DOHH2 (cell line): ENCODE data around the gene TLE5.

Experiments
- H3F3A ChIP-seq: fragments of 200-600 bp; sonication (generic), shearing (Covaris generic); 2 replicates; pipeline ENCODE4 v1.6.0; 2016; ENCODE audit warnings: antibody characterized with exemption, mild to moderate bottlenecking; ENCODE audit not compliant: control insufficient read depth, insufficient read depth
- H3K27ac ChIP-seq: fragments of 200-600 bp; sonication (generic); 2 replicates; pipeline ENCODE4 v1.5.1; 2014; ENCODE audit warnings: low read depth, mild to moderate bottlenecking, low read length, moderate library complexity
- H3K27me3 ChIP-seq: fragments of 200-600 bp; sonication (generic); 2 replicates; pipeline ENCODE4 v1.6.1; 2014; ENCODE audit warnings: mild to moderate bottlenecking, low read length, mixed read lengths; ENCODE audit not compliant: control insufficient read depth
- H3K36me3 ChIP-seq: fragments of 200-600 bp; sonication (generic); 2 replicates; pipeline ENCODE4 v1.6.1; 2014; ENCODE audit warnings: mild to moderate bottlenecking, low read length, moderate library complexity, mixed read lengths; ENCODE audit not compliant: control insufficient read depth
- H3K4me1 ChIP-seq: fragments of 200-600 bp; sonication (generic); 2 replicates; pipeline ENCODE4 v1.6.1; 2014; ENCODE audit warnings: mild to moderate bottlenecking, low read length, mixed read lengths; ENCODE audit not compliant: control insufficient read depth
- H3K4me2 ChIP-seq: fragments of 200-600 bp; sonication (generic); 2 replicates; pipeline ENCODE4 v1.6.0; 2014; ENCODE audit warnings: mild to moderate bottlenecking, low read length, moderate library complexity
- H3K4me3 ChIP-seq: fragments of 200-600 bp; sonication (generic); 2 replicates; pipeline ENCODE4 v1.5.1; 2014; ENCODE audit warnings: mild to moderate bottlenecking, low read length, mixed read lengths
- H3K79me2 ChIP-seq: fragments of 200-600 bp; sonication (generic); 2 replicates; pipeline ENCODE4 v1.6.1; 2014; ENCODE audit warnings: mild to moderate bottlenecking, low read length, mixed read lengths; ENCODE audit not compliant: control insufficient read depth
- H3K9me2 ChIP-seq: fragments of 200-600 bp; sonication (generic); replicated peaks from 2 replicates; pipeline ENCODE4 v1.6.1; 2014; ENCODE audit warnings: mild to moderate bottlenecking, low read length, mixed read lengths; ENCODE audit not compliant: control insufficient read depth
- H3K9me3 ChIP-seq: fragments of 200-600 bp; sonication (generic); 2 replicates; pipeline ENCODE4 v1.6.1; 2014; ENCODE audit warnings: antibody characterized with exemption, low read length, mixed read lengths; ENCODE audit not compliant: control insufficient read depth, insufficient read depth
- H4K20me1 ChIP-seq: fragments of 200-600 bp; sonication (generic); 2 replicates; pipeline ENCODE4 v1.6.0; 2014; ENCODE audit warnings: low read depth, mild to moderate bottlenecking, antibody characterized with exemption, low read length, moderate library complexity; ENCODE audit not compliant: control insufficient read depth, insufficient read depth
- EZH2phosphoT487 ChIP-seq: fragments of 200-600 bp; sonication (generic); IDR thresholded peaks from 2 replicates; pipeline ENCODE4 v1.6.1; 2017; ENCODE audit warnings: borderline replicate concordance, mild to moderate bottlenecking, antibody characterized with exemption, low read length, moderate library complexity, mixed read lengths
- TF ChIP-seq, protein P1 (sequence below): fragments of 200-600 bp; sonication (generic); IDR thresholded peaks from one replicate; pipeline ENCODE4 v1.5.1; 2014; ENCODE audit warnings: antibody characterized with exemption, mild to moderate bottlenecking, low read depth, low read length; ENCODE audit not compliant: poor library complexity, severe bottlenecking

The TLE5 gene

DNA sequence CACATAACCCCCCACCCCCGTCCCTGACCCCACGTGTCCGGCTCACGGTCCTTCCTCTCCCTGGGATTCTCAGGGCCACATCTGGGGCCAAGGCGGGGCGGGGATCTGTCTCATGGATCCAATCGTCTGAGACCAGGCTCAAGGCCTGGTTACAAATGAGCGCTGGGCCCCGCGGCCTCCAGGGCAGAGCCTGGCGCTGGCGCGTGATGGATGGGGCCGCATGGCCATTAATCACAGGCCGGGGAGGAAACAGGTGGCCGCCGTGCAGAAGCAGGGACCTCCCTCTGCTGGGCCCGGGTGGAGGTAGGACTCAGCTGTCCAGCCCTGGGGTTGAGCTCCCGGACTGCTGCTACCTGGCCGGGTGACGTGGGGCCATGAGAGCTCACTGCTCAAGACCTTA lies 5.8 kb upstream of the TLE5 start:
- H3K27me3 ChIP-seq: no peaks in the 10 kb centered on the region
- peaks cover 69% of the 10 kb centered on the region for H3K4me1 ChIP-seq
- TF ChIP-seq, protein P1, sequence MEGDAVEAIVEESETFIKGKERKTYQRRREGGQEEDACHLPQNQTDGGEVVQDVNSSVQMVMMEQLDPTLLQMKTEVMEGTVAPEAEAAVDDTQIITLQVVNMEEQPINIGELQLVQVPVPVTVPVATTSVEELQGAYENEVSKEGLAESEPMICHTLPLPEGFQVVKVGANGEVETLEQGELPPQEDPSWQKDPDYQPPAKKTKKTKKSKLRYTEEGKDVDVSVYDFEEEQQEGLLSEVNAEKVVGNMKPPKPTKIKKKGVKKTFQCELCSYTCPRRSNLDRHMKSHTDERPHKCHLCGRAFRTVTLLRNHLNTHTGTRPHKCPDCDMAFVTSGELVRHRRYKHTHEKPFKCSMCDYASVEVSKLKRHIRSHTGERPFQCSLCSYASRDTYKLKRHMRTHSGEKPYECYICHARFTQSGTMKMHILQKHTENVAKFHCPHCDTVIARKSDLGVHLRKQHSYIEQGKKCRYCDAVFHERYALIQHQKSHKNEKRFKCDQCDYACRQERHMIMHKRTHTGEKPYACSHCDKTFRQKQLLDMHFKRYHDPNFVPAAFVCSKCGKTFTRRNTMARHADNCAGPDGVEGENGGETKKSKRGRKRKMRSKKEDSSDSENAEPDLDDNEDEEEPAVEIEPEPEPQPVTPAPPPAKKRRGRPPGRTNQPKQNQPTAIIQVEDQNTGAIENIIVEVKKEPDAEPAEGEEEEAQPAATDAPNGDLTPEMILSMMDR: no peak
- TF ChIP-seq EZH2phosphoT487: no peak
- H3K4me3 ChIP-seq: no peak overlapping the region
- peaks cover 7% of the 10 kb centered on the region; the same call in 1 of the 2 replicates for H3K9me3 ChIP-seq
- H3F3A ChIP-seq: peaks cover 9% of the 10 kb centered on the region
- H3K79me2 ChIP-seq: peaks cover 9% of the 10 kb centered on the region
- H3K36me3 ChIP-seq: no peaks in the 10 kb centered on the region
- no peaks in the 10 kb centered on the region for H3K9me2 ChIP-seq
- H4K20me1 ChIP-seq: no peaks in the 10 kb centered on the region
- no peak overlapping the region for H3K27ac ChIP-seq
- H3K4me2 ChIP-seq: no peak overlapping the region

DNA sequence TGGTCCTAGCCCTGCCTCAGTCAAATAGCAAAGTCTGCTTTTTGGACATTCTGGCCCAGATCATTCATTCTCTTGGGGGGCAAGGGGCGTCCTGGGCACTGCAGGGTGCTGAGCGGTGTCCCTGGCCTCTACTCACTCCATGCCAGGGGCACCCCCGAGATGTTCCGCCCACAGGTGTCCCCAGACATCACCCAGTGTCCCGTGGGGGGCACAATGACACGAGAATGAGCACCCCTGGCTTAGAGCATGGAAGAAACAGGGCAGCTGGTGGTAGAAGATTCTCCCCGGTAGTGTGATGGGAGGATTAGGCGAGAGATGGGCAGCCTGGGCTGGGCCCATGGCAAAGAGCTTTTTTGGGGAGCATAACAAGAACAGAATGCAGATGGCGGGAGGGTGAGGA lies 5.3 kb upstream of the TLE5 start:
- Histone ChIP-seq H3K36me3 (no peaks in the 10 kb centered on the region), H3F3A (peaks cover 13% of the 10 kb centered on the region), H3K79me2 (peaks cover 14% of the 10 kb centered on the region), H3K27me3 (no peaks in the 10 kb centered on the region), H3K4me1 (peaks cover 69% of the 10 kb centered on the region), H3K9me2 (no peaks in the 10 kb centered on the region), H4K20me1 (no peaks in the 10 kb centered on the region), H3K4me3 (no peak overlapping the region), H3K4me2 (no peak overlapping the region), H3K27ac (no peak overlapping the region), H3K9me3 (peaks cover 7% of the 10 kb centered on the region; the same call in 1 of the 2 replicates)
- TF ChIP-seq, protein P1: no peak
- no peak for TF ChIP-seq EZH2phosphoT487

DNA sequence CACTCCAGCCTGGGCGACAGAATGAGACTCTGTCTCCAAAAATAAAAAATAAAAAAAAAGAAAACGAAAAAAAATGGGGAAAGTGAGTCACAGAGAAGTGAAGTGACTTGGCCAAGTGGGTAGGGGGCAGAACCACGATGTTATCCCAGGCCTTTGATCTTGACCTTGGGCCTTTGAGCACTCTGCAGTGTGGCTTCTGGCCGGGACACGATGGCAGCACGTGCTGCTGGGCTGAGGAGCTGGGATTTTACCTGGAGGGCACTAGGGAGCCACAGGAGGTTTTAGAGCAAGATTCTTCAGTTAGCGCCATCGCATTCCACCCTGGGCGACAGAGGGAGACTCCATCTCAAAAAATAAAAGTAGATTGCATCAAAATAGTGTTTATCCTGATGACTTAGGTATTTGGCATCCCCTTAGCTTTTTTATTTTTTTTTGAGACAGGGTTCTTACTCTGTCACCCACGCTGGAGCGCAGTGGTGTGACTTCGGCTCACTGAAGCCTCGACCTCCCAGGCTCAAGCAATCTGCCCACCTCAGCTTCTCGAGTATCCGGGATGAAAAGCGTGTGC lies 4.3 kb upstream of the TLE5 start:
- H3K9me2 ChIP-seq: no peaks in the 10 kb centered on the region
- H4K20me1 ChIP-seq: no peaks in the 10 kb centered on the region
- peaks cover 7% of the 10 kb centered on the region; the same call in 1 of the 2 replicates for H3K9me3 ChIP-seq
- no peak for TF ChIP-seq EZH2phosphoT487
- TF ChIP-seq, protein P1: no peak
- H3K36me3 ChIP-seq: peaks cover 1% of the 10 kb centered on the region
- peaks cover 13% of the 10 kb centered on the region for H3F3A ChIP-seq
- H3K27ac ChIP-seq: peak overlapping the region; percentile 73
- H3K4me1 ChIP-seq: peaks cover 69% of the 10 kb centered on the region
- no peaks in the 10 kb centered on the region for H3K27me3 ChIP-seq
- no peak overlapping the region for H3K4me3 ChIP-seq
- H3K4me2 ChIP-seq: peak overlapping the region; percentile 60; the same call in 1 of the 2 replicates
- peaks cover 16% of the 10 kb centered on the region for H3K79me2 ChIP-seq
